K562 (cell line): ENCODE measurements around the gene C4orf17. TPM values are rescaled to one million over a fixed set of nuclear protein-coding genes. Genes with fewer than 3 reads are reported as not detected.

ENCODE experiments used
- ATF4 ChIP-seq: fragments of 450-650 bp; formaldehyde crosslinking; IDR thresholded peaks from 2 replicates; pipeline ENCODE4 v1.4.0; 2022; ENCODE audit warnings: mild to moderate bottlenecking, moderate library complexity
- CTCF ChIP-seq, 3 experiments: IDR thresholded peaks in 2 of 3; conservative IDR thresholded peaks in 1 of 3; 2 replicates each; pipeline ENCODE4 v1.5.1; 2011 to 2012; ENCODE audit warnings: low read length in 3 of 3, mild to moderate bottlenecking in 3 of 3, control low read depth in 2 of 3, improper control_type of control experiment in 1 of 3, inconsistent platforms in 1 of 3, low read depth in 1 of 3, mixed read lengths in 1 of 3, moderate library complexity in 1 of 3; ENCODE audit not compliant: insufficient read depth in 2 of 3
- FOXM1 ChIP-seq, 2 experiments: fragments of 450-650 bp in 1 of 2; sonication (generic) in 1 of 2; formaldehyde crosslinking in 1 of 2; IDR thresholded peaks; 2 replicates each; pipeline versions ENCODE4 v1.6.1 to v1.9.0; 2017 to 2022; ENCODE audit warnings: low read depth in 2 of 2, mild to moderate bottlenecking in 2 of 2, missing genetic modification reagents in 1 of 2, moderate library complexity in 1 of 2
- HNRNPL ChIP-seq: fragments of 200-400 bp; formaldehyde crosslinking; IDR thresholded peaks from 2 replicates; pipeline ENCODE4 v1.6.1; 2017; ENCODE audit warnings: low read depth, mild to moderate bottlenecking, low read length
- MEF2D ChIP-seq: conservative IDR thresholded peaks from 2 replicates; pipeline ENCODE4 v1.6.1; 2016; ENCODE audit warnings: low read depth, missing genetic modification characterization, missing compliant biosample characterization
- MIER1 ChIP-seq: fragments of 450-650 bp; IDR thresholded peaks from 2 replicates; pipeline ENCODE4 v1.6.1; 2016; ENCODE audit warnings: antibody characterized with exemption, mild to moderate bottlenecking, low read depth
- NFIC ChIP-seq: fragments of 450-650 bp; IDR thresholded peaks from 2 replicates; pipeline ENCODE4 v1.6.1; 2017; ENCODE audit warnings: mild to moderate bottlenecking, inconsistent platforms
- NR2C2 ChIP-seq, 2 experiments: fragments of 200-800 bp in 1 of 2; sonication (Bioruptor generic) in 1 of 2; sonication (generic) in 1 of 2; formaldehyde crosslinking in 1 of 2; IDR thresholded peaks; 2 replicates each; pipeline versions ENCODE4 v1.6.1 to v1.8.0; 2016 to 2022; ENCODE audit warnings: mild to moderate bottlenecking in 1 of 2, missing compliant biosample characterization in 1 of 2, missing genetic modification characterization in 1 of 2, missing genetic modification reagents in 1 of 2
- PHF21A ChIP-seq: fragments of 450-650 bp; IDR thresholded peaks from 2 replicates; pipeline ENCODE4 v1.6.1; 2017; ENCODE audit warnings: low read depth, borderline replicate concordance
- U2AF1 ChIP-seq: fragments of 200-400 bp; formaldehyde crosslinking; optimal IDR thresholded peaks from 2 replicates; pipeline ENCODE3; 2017; ENCODE audit warnings: mild to moderate bottlenecking, low read depth, low read length, moderate library complexity
- ZEB2 ChIP-seq: fragments of 450-650 bp; IDR thresholded peaks from 2 replicates; pipeline ENCODE4 v1.6.1; 2016
- ZNF12 ChIP-seq: sonication (generic); formaldehyde crosslinking; IDR thresholded peaks from 2 replicates; pipeline ENCODE4 v1.4.0; 2020; ENCODE audit warnings: mild to moderate bottlenecking, missing genetic modification reagents
- ZNF274 ChIP-seq: IDR thresholded peaks from 2 replicates; pipeline ENCODE4 v1.6.1; 2011; ENCODE audit warnings: low read depth, mild to moderate bottlenecking, low read length, moderate library complexity, borderline replicate concordance
- ZNF316 ChIP-seq: fragments of 450-650 bp; IDR thresholded peaks from 2 replicates; pipeline ENCODE4 v1.6.1; 2016
- polyA plus RNA-seq, 8 experiments: library from polyadenylated mRNA; depleted of rRNA in 4 of 8; stranded (reverse) in 5 of 8; unstranded in 3 of 8; fragments of >200 nt; fragmentation: Nextera tagmentation in 2 of 8; fragmentation: Illumina TruSeq in 1 of 8; extraction: Ambion mirVana in 2 of 8; extraction: Trizol in 1 of 8; gene quantifications; 2 replicates each; pipeline versions ENCODE4 v1.2.1 to v1.2.3, GENCODE V29; 2011 to 2014; ENCODE audit warnings: inconsistent platforms in 1 of 8, missing spikeins in 1 of 8
- total RNA-seq, 7 experiments: library from RNA; depleted of rRNA in 6 of 7; stranded (reverse); fragments of >200 nt in 6 of 7; fragmentation: Illumina TruSeq in 2 of 7; extraction: Trizol in 2 of 7; gene quantifications; 2 replicates each; pipeline versions ENCODE4 v1.2.1 to v1.2.3, GENCODE V29; 2011 to 2021; ENCODE audit warnings: low replicate concordance in 1 of 7
- TF ChIP-seq, protein P1 (sequence below): IDR thresholded peaks from 3 replicates; pipeline ENCODE4 v1.6.1; 2011; ENCODE audit warnings: borderline replicate concordance, mild to moderate bottlenecking; ENCODE audit not compliant: insufficient read length, insufficient read depth
- TF ChIP-seq, protein P2 (sequence below): fragments of 250-450 bp; sonication (Bioruptor Pico); IDR thresholded peaks from 2 replicates; pipeline ENCODE4 v1.6.1; 2021; ENCODE audit warnings: mild to moderate bottlenecking

Gene C4orf17
- total and polyA plus RNA-seq, 9 of the 15 experiments (the other 6 are each of a cell fraction or from before 2014, with no cell fraction given): not detected

GRCh38 chr4:99563310-99564186 lies 52.7 kb downstream of the C4orf17 start, which contains the start of gene TRMT10A (continued):
- TF ChIP-seq ZNF274 (no peak), U2AF1 (no peak), ZNF316 (peak; percentile 30; the same call in 1 of the 2 replicates), CTCF (IDR thresholded peaks at IDR 0.05 in 2 of 3, conservative IDR thresholded peaks at IDR 0.05 in 1 of 3; ENCODE audit: insufficient read depth in 2 of 3, low read depth in 1 of 3, low read length in 3 of 3) (no peak), ZNF12 (CRISPR knock-in tag) (no peak), MIER1 (no peak), NR2C2 (CRISPR knock-in tag; IDR thresholded peaks at IDR 0.05) (peak; percentile 74; the same call in 1 of the 2 replicates), NR2C2 (tag; IDR thresholded peaks at IDR 0.05) (peak; percentile 98), MEF2D (tag) (no peak), FOXM1 (IDR thresholded peaks at IDR 0.05; ENCODE audit: low read depth) (no peak; the same call in none of the 2 replicates), FOXM1 (CRISPR knock-in tag; IDR thresholded peaks at IDR 0.05; ENCODE audit: low read depth) (no peak), HNRNPL (no peak), ATF4 (CRISPR knock-in tag) (no peak), NFIC (peak; percentile 94), ZEB2 (0 out of 2 replicates have a peak, but pooled peaks have one; percentile 7), PHF21A (no peak)
- TF ChIP-seq, protein P1, sequence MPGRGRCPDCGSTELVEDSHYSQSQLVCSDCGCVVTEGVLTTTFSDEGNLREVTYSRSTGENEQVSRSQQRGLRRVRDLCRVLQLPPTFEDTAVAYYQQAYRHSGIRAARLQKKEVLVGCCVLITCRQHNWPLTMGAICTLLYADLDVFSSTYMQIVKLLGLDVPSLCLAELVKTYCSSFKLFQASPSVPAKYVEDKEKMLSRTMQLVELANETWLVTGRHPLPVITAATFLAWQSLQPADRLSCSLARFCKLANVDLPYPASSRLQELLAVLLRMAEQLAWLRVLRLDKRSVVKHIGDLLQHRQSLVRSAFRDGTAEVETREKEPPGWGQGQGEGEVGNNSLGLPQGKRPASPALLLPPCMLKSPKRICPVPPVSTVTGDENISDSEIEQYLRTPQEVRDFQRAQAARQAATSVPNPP: no peak
- TF ChIP-seq, protein P2, sequence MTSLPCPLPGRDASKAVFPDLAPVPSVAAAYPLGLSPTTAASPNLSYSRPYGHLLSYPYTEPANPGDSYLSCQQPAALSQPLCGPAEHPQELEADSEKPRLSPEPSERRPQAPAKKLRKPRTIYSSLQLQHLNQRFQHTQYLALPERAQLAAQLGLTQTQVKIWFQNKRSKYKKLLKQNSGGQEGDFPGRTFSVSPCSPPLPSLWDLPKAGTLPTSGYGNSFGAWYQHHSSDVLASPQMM (CRISPR knock-in tag): no peak
